GM21717 (cell line): ENCODE measurements around the gene MAGI1.

Experiments used
- ATAC-seq: cut with Tn5 transposase; IDR thresholded peaks from one replicate; pipeline ENCODE4 v1.9.1; 2021; ENCODE audit warnings: mild to moderate bottlenecking, moderate library complexity; ENCODE audit not compliant: unreplicated experiment

The MAGI1 gene

DNA sequence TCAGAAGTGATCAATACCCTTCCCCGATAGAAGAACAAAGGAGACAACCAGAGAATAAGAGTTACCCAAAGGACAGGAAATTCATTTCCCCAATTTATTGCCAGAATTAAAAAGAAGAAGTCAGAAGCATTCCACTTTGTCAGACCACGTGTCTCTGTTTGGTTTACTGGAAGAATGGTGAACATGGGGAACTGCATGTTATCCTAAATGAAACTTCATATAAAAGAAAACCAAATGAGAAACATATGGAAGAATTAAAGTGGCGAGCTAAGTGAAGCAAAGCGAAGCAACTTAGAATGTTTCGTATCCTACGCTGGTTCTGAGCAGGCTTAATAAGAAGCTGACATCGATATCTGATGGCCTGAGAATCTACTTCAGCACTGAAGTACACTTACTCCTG, 190.7 kb downstream of the MAGI1 start:
- no peak for ATAC-seq

DNA sequence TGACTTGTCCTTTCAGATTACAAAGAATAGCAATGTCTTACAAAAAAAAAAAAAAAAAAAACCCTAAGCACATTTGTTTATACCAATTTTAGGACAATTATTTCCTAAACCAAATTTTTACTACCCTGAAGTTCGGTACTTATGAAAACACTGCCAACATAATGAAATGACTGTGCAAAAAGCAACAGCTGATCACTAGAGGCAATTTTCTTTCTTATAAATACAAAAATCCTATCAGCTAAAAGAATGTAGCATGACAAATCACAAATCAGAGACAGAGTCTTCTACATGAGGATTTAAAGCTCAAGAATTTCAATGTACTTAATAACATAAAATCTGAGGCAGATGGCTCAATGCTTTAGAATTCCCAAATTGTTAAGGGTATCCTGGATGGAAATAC, 191.8 kb downstream of the MAGI1 start:
- no peak for ATAC-seq

DNA sequence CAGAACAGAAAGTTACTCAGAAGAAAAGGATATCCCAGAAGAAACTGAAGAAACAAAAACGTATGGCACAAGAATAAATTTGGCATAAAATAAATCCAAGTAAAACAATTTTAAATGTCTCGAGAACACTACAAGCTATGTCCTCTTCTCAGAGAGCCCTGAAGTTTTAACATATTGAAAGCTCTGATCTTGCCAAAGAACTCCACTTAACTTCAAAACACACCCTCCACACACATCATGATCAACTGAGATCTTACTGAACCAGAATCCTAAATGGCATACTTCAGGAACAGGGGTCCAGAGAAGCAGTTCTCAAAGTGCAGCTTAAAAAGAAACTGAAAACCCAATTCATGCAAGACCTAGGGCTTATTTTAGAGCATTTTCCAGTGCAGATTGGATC, 194.3 kb downstream of the MAGI1 start:
- ATAC-seq: no peak

DNA sequence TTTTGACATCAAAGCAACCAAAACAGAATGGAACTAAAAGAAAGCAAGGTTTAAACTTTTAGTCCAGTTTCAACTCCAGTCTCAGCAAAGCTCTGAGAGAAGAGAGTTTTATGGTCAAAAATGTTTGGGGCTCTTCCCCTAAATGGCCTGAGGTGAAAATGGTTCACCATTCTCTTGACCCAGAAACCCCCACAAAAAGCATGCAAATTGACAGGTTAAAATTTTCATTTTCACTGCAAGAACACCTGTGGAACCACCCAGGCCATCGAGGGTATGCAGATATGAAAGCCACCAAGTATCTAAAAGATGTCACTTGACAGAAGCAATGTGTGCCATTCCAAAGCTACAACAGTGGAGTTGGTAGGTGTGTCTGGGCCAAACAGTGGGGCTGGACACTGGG, 195.0 kb downstream of the MAGI1 start:
- ATAC-seq: no peak

DNA sequence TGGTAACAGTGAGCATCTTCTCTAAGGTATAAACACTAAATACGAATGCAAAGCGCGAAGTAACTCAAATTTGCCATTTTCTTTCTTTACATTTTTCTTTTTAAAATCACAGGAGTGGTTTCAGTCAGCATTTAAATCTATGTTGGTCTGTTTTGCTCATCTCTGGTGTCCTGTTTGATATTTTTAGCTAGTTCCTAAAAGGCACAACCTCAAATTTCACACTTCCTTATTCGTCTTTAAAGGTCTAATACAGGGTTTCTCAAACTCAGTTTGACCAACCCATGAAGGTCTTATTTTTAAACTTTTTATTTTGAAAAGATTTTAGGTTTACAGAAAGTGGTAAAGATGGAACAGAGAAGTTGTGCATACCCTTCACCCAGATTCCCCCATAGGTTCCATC, 201.1 kb downstream of the MAGI1 start:
- ATAC-seq: no peak

DNA sequence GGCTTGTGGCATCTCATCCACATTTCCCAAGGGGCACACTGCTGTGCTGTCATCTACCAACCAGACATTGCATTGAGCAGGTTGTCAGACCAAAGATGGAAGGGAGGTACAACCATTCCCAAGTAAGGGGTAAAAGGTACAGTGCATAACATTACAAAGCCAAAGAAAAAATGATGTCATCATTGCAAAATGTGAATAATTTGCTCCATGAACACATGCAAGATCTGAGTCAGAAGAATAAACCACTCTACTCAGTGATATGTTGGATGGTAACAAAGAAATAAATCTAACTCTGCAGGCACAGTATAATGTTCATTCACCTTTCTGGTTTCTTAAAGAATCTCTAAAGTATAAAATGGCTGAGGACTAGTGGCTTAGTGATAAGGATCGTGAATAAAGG, 202.7 kb downstream of the MAGI1 start:
- ATAC-seq: no peak

DNA sequence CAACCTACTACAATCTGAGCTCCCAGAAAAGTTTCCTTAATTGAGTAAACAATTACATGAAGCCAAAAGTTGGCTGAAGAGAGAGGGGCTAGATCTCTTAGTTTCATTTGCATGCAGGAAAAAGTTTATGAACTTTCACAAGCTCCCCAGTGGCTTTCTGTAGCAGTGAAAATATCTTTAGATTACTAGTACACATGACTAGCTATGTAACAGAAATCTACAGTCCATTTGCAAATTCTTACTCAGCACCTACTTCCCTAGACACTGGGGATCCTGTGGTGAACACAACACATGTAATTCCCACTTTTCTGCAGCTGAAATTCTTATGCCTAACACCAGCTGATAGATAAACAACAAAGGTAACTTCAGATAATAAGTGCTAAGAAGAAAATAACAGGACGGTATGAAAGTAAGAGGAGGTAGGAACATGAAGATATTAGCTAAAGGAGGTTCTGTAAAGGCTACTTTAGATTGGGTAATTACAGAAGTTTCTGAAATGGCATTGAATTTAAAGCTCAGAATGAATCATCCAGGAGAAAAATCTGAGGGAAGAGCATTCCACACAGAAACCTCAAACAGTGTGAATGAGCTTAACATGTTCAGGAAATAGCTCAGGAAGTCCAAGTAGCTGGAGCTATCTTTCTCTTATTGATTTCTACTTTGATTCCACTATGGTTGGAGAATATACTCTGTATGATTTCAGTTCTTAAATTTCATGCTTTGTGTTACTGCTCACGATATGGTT, 204.8 kb downstream of the MAGI1 start:
- ATAC-seq: no peak

DNA sequence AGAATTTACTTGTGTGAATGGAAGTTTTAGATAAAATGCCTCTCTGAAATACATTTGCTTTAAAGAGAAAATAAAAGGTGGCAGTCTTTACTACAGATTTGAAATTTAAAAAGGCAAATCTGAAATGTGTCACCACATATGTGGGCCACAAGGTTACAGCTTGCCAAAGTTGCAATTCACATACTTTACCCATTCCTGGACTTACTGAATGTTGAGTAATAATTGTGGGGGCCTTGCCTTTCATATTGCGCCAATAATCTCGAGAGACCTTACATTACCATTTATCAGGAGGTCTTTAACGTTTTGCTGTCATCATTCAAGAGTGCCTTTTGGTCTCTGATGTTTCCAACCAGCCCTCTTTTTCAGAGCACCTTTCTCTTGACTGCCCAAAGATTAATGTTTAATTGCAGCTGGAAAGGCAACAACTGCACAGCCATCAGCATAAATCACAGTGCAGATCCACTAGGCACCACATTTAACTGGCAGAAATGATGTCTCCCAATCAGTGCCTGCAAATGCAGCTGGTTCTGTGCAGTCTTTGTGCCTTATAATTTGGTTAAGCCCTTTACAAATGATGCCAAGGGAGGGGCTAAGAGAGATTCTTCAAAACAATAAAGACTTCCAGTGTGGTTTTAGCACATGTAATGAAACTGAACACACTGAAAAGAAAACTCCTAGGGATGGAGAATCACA, 206.8 kb downstream of the MAGI1 start:
- no peak for ATAC-seq

DNA sequence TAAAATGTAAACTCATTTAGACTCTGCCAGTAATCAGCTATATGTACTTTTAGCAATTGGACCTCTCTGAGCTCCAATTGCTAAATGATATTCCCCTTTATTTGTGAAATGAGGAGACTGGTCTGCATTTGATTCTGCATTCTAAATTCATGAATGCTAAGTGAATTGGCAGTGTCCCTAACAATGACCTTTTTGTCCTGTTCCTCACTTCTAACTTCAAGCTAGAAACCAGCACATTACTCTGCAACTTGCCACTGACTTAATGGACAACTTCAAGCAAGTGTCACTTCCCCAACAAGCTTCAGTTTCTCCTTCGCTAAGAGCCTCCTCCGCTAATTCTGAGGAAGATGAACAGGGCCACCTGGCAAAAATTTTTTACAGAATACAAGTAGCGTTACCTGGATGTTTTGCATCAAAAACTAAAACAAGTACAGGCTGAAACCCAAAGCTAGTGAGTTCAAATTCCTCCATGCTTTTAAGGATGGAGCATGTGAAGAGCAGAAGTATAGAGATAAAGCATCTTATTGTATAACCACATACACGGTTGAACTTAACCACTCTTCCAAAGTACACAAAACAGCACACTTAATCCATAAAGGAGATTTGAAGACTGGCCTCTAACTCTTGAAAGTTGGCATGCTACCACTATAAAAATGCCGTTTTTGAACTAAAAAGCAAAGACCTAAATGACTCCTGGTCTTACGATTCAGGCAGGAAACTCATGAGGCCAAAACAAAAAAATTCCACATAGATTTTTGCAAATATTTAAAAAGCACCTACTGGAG, 207.6 kb downstream of the MAGI1 start:
- ATAC-seq: no peak

DNA sequence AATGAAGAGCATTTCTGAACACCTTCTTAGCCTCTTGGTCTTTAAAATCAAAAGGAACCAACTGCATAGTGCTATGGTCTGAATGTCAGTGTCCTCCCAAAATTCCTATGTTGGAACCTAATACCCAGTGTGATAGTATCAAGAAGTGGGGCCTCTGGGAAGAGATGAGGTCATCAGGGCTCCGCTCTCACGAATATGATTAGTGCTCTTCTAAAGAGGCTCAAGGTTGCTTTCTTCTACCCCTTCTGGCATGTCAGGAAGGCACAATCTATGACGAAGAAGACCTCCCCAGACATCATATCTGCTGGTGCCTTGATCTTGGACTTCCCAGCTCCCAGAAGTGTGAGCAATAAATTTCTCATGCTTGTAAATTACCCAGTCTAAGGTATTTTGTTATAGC, 209.5 kb downstream of the MAGI1 start:
- no peak for ATAC-seq

DNA sequence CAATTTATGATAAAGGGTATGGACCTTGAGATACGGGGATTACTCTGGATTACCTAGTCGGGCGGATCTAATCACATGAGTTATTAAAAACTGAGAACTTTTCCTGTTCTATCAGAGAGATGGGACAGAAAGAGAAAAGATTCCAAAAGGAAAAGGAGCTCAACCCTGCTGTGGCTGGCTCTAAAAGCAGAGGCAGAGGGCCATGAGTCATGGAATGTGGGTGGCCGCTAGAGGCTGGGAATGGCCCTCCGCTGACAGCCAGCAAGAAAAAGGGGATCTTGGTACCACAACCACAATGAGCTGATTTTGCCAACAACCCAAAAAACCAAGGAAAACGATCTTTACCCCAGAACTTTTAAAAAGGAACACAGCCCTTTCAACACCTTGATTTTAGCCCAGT, 210.0 kb downstream of the MAGI1 start:
- no peak for ATAC-seq

DNA sequence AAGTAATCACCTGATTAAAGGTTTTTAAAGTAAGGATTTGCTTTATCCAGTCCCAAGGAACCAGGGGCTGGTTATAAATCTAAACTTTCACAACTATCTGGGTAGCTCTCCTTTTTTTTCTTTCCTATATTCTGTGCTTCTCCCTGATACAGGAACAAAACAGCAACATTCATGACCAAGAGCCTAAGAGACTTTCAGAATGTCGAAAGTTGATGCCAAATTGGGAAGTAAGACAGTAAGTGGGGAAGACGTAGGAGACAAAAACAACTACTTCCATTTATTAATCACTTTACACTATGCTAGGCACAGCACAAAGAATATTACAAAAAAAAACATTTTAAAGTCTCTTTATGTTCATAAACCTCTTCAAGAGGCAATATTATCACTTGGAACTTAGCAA, 211.6 kb downstream of the MAGI1 start:
- no peak for ATAC-seq

DNA sequence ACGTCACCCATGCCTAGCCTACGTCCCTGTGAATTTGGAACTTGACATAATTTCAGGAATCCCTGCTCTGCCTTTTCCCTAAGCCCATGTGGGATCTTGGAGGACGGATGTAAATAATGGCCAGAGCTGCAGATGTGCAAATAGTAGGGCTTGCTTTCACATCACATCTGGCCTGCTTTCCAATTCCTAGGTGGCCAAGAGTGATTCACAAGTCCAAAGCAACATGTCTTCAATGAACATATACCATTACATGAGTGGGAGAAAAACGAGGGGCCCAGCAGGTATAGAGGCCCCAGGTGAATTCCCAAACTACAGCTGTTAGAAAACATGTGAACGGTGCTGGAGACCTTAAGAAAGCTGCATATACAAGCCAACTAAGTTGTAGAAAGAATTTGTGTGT, 214.6 kb downstream of the MAGI1 start:
- ATAC-seq: no peak

DNA sequence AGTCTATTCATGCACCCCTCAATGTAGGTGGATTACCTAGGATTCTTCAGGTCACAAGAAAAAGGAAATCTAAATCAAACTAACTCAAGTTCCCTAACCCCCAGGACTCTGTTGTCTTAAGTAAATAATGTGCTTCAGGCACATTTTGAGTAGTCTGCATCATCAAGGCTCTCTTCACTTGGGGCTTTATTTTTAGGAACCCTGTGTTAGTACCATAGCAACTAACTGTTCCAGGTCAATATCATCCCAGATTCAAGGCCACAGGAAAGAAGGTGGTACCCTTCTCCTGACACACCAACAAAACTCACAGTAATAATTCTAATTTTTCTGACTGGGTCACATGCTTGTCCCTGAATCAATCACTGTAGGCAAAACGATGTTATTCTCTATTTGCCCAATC, 218.1 kb downstream of the MAGI1 start:
- no peak for ATAC-seq

DNA sequence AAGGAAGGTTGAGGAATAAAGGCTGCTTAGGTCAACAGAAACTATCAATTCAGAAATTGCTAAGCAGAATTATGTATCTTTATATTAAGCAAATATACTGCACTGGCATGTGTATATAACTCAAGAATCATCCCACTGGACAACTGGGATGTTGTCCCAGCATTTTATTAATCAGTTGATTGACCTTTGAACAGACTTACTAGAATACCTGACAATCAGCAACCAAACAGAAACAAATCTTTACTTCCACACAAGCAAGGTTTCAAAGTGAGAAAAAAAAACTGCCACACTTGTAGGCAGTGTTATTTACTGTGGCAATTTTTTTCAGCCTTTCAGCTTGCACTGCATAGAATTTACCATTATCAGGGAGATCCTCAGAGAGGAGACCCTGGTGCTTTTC, 218.8 kb downstream of the MAGI1 start:
- ATAC-seq: no peak

DNA sequence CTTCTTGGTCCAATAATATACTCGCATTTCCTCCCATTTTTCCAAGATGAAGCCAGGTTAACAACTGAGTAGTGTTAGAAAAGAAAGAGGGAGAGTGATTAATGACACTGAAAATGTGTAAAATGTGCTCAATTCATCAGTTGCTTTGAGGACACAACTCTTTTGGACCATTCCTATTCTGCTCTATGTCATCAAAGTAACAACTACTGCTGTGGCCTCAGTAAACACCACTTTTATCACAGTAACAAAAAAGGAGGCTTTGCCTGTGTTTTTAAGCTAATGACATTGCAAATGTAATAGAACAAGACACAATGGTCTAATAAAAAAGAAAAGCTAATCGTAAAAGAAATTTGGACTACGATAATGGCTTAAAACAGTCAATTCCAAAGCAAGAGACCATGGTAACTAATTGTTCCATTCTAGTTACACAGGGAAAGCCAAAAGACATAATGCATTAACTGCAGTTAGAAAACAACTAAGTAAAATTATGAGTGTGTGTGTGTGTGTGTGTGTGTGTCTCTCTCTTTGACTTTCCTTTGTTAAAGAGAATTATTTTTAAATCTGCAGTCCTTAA, 221.1 kb downstream of the MAGI1 start:
- no peak for ATAC-seq

DNA sequence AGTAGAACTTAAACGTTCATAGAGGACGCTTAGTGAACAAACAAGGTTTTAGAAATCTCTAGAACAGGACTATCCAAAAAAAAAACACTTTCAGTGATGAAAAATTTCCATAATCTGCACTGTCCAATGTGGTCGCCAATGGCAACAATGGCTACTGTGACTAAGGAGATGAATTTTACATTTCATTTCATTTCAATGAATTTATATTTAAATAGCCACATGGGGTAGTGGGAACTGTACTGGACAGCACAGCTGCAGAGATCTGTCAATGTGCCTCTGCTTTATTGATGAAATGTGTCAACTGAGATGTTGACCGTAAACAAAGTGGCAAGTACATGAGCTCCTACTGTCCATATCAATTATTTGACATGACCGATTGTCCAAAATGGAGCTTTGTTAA, 222.5 kb downstream of the MAGI1 start:
- no peak for ATAC-seq

DNA sequence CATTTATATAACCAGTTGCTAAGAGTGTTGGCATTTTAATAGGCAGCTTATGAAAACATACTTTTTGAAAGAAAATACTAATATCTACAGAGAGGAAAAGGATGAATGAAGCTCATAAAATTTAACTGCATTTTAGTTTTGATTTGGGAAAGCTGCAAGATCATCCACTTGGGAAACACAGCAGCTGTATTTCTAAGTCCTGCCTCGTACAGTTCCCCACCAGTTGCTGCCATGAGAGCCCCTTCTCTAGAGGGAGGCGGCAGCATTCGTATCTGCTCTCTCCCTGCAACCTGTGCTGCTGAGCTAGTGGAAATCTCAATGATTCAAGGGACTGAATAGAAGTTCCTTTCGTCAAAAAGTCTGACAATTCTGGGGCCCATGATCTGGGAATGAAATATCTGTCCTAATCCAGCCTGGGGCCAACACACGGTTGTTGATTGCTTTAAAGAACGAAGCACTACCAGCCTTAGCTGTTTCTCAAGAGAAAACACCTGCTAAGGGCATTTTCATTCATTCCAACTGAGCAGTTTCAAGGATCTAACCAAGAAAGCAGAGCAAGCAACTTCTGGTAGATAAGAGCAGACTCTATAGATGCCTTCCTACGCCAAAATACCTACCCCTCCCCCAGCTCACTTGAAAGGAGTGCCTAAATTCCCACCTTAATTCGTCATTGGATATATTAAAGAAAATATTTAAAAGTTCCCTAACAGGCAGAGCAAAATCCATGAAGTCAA, 223.7 kb downstream of the MAGI1 start:
- ATAC-seq: no peak

DNA sequence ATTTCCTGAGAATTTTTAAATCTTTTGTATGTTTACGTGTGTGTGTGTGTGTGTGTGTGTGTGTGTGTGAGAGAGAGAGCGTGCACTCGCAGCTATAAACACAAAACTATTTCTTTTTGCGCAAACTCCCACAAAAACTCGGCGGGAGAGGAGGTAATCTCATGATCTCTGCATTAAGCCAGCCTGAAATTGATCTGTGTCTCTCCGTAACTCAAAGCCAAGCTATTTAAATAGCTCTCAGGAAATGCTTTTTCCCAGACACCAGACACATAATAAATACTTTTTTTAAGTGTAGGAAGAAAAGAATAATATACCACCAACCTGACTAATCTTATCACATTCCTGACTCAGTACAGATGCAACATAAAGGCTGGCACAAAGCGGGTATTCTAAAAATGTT, 226.8 kb downstream of the MAGI1 start:
- ATAC-seq: no peak

DNA sequence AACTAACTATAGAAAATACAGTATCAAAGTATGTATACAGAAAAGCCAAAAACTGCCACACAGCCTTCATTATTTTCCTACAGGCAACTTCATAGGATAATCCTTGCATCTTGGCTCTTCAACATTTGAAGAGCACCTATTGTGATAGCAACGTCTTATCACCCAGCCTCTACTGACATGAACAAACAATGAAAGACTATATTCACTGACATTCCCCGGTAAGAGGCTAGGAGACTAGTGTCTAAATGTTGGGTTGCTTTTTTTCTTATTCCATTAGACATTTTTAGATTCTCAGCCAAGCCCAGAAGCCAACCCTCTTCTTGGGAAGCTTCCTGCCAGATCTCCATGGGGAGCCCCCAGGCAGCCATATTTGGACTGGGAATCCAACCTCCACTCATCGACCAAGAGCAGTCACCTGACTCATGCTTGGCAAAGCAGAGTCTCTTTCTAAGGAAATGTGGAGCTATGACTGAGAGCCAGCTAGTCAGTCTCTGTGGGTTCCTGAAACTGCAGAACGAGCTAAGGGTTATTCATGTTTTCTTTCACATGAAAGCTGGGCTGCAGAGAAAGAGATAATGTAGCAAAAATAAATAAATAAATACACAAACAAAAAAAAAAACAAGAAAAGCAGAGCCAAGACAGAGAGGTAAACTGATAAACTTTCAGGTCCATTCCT, 227.5 kb downstream of the MAGI1 start:
- ATAC-seq: no peak
